Stimulated activated CD4-positive, alpha-beta T cell treated with anti-CD3 and anti-CD28 coated beads, Interleukin-2, amount 100 ng/mL, for 4 hours (primary cell): ENCODE measurements around the gene SSMEM1.
"Not testable (repeated sequence)": the region's sequence is repeated elsewhere in the genome, so short reads cannot be mapped to it uniquely, and the experiment has no call there.

Experiments used
- DNase-seq: peaks from one replicate; pipeline ENCODE4 v3.0.0-alpha.2; 2020; ENCODE audit warnings: low read depth

The SSMEM1 gene

DNA sequence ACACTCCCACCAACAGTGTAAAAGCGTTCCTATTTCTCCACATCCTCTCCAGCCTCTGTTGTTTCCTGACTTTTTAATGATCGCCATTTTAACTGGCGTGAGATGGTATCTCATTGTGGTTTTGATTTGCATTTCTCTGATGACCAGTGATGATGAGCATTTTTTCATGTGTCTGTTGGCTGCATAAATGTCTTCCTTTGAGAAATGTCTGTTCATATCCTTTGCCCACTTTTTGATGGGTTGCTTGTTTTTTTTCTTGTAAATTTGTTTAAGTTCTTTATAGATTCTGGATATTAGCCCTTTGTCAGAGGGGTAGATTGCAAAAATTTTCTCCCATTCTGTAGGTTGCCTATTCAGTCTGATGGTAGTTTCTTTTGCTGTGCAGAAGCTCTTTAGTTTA is 42.0 kb downstream of the SSMEM1 start:
- DNase-seq: not testable (repeated sequence)

GRCh38 chr7:130254555-130254954 is 46.9 kb downstream of the SSMEM1 start:
- DNase-seq: no peak

GRCh38 chr7:130256704-130257103 is 49.0 kb downstream of the SSMEM1 start:
- DNase-seq: no peak

DNA sequence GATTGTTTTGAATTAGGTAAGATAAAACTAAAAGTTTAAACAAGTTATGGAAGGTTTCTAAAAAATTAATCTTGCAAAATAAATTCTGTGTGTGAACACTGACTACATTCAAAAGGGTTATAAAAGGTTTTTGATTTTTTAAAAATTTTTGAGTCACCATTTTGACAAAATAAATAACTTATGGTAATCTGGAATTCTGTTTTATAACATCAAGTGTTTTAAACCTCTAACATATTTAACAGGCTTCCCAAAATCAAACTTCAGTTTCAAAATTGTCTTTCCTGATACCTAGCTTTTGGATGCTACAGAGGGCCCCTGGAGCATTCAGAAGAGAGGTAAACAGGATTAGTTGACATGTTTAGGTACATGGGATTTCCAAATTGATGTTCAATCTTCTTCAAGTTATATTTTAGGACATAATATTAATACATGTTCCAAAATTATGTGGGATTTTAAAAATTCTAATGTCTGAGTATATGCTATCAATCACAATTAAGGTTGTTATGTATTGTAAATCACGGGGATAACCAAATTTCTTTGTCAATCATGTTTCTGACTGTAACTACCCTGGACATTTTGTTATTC is 50.9 kb downstream of the SSMEM1 start:
- no peak for DNase-seq

DNA sequence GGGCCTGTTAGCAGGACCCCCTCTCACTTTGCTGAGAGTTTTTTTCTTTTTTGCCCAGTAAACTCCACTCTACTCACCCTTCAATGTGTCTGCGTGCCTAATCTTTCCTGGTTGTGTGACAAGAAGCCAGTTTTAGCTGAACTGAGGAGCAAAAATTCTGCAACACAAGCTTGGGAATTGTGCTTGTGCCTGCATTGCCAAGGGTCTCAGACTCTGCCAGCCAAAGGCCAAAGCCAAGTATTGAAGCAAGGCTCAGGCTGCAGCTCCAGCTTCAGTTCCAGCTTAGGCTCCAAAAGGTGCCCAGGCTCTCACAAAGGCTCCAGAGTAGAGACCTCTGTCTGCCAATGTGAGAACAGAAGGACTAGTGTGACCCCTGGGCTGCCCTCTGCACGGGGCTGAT is 54.8 kb downstream of the SSMEM1 start:
- no peak for DNase-seq

GRCh38 chr7:130263130-130263529 is 55.5 kb downstream of the SSMEM1 start:
- no peak for DNase-seq
